Measurements from ENCODE around the gene ADNP.

Gene ADNP

DNA sequence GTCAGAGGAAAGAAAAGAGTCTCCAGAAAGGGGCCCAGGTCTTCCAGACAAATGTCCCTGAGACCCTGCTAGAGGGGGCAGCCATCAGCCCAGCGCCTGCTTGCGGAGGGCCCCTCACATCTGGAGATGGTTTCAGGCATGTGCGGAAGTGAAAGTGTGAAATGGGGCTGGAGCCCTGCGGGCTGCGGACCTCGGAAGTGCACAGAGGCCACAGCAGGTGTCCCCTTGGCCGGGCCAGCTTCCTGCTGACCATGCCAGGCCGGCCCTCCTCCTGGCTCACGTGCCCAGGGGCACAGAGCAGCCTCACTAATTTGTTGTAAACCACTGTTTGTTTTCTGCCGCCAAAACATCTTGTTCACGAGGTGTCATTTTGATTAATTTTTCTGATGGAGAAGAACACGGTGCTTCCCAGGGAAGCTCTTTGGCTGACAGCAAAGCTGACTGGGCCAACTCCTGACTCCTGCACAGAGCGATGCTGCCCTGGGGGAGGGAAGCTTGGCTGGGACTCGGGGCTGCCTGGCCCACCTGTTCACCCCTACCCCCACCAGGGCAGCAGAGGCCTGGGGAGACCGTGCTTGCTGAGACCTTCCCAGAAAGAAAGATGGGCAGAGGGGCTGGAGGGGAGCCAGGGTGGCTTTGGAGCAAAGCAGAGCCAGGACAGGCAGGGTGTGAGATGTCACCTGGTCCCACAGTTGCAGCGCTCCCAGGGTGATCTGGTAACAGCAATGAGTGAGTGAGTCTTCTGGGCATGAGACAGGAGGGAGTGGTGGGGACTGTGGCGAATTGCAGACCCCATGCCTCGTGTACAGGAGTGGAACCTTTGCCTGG is 82.2 kb downstream of the ADNP start:
- DNase-seq (ENCODE audit: low spot score): no peak

DNA sequence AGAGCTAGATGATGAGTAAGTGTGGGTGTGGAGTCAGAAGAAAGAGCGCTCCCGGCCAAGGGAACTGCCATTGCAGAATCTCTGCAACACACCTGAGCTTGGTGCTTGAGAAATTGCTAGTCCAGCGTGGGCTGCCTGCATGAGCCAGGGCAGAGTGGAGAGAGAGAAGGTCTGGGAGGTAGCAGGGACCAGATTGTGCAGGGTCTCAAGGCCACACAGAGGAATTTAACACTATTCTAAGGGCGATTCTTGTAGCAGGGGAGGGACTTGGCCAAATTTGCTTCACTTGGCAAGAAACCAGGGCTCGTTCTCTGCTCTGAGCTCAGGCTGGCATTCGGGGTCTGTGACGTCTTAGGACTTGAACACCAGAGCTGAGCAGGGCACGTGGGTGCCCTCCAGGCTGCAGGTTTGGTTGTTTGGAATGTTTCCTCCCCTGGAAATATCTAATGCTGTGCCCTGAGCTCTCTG is 82.9 kb downstream of the ADNP start:
- no peak for DNase-seq (ENCODE audit: low spot score)

DNA sequence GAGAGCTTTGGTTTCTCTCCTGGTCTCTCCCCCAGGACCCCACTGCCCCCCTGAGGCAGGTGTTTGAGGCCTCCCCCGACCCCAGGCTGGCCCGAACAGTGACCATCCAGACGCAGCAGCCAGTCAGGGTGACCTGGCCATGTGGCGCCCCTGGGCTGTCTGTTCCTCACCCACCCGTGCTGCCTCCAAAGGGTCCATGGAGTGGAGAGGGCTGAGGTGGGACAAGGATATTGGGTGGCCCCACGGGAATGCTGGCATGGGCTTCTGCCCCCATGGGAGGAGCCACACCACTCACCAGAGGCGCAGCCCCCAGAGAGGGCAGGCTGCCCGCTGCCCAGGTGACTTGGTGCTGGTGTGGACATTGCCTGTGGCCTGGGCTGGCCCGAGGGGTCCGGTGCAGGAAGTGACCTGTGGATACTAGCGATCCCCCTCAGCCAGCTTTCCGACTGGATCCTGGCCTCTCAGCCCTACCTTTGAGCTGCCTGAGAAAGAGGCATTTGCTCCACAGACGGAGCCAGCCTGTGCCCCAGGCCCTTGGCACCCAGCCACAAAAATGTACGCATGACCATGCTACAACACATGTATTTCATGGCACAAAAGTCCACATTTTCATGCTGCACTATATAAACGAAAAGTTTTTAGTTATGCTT is 85.5 kb downstream of the ADNP start:
- no peak for DNase-seq (ENCODE audit: low spot score)

DNA sequence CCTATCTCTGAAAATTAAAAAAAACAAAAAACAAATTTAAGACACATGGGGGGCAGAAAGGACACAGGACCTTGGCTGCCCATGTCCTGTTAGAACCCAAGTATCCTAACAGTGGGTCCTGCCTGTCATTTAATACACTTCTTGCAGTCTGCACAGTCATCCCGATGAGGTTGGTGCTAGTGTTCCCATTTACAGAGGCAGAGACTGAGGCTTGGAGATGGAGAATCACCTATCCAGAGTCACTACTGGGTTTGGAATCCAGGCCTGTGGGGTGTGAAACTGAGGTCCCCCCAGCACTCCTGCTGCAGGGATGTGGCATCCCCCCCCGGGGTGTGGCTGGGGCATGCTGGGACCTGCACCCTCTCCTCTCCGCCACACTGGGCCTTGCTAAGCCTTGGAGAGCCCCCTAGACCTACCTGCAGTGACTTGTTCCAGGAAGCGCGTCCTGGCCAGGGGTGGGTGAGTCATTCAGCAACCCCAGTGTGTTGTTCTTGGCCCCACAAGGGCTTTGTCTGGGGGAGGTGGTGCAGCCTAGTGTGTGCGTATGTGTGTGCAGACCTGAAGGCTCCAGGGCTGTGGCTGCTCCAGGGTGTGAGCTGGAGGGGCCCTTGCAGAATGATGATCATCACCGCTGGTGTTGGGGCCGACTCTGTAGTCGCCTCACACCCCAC is 86.7 kb downstream of the ADNP start:
- DNase-seq (ENCODE audit: low spot score): peak; percentile 48

DNA sequence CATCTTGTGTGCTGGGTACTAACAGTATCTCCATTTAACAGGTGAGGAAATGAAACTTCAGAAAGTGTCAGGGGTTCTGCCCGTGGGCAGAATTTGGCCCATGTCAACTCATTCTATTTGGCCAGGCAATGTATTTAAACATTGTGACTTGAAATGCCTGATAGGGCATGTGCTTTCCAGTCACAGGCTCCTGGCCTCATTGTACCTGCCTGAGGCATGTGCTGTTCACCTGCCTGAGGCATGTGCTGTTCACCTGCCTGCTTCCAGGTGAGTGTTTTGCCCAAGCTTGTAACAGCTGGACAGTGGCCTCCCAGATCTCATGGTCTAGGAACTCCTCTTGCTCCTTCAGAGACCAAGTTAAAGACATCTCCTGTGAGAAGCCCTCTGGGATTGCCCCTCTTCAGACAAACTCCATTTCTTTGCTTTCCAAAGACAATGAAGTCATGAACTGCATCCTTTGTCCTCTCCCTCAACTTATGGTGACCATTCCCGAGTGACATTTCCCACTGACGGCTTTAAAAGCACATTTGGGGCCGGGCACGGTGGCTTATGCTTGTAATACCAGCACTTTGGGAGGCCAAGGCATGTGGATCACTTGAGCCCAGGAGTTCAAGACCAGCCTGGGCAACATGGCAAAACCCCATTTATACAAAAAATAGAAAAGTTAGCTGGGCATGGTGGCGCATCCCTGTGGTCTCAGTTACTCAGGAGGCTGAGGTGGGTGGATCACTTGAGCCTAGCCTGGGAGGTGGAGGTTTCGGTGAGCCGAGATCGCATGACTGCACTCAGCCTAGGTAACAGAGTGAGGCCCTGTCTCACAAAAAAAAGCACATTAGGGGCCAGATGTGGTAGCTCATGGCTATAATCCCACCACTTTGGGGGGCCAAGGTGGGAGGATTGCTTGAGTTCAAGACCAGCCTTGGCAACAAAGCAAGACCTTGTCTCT is 87.6 kb downstream of the ADNP start:
- DNase-seq (ENCODE audit: low spot score): no peak

DNA sequence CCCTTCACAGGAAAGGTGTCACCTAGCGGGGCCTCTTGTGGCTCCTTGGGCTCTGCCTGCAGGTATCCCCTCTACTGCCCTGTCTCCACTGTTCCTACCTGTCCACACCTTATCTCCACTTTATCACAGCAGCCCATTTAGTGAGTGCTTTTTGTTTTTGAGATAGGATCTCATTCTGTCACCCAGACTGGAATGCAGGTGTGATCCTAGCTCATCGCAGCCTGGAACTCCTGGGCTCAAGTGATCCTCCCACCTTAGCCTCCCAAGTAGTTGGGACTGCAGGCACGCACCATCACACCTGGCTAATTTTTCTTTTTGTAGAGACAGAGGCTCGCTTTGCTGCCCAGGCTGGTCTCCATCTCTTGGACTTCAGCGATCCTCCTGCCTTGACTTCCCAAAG is 88.4 kb downstream of the ADNP start:
- no peak for DNase-seq (ENCODE audit: low spot score)

All from CD4-positive, alpha-beta T cell treated with Interleukin-15 for 4 hours (primary cell).